MM.1S (cell line): ENCODE measurements around the gene ACOX3.
"Not testable (repeated sequence)": the region's sequence is repeated elsewhere in the genome, so short reads cannot be mapped to it uniquely, and the experiment has no call there.

Source experiments
- DNase-seq: peaks from one replicate; pipeline ENCODE4 v3.0.0-alpha.2; 2015
- H2AFZ ChIP-seq: fragments of 300-600 bp; sonication (generic); 2 replicates; pipeline ENCODE4 v1.6.0; 2016; ENCODE audit warnings: antibody characterized with exemption, low read length
- H3F3A ChIP-seq: fragments of 300-600 bp; sonication (generic); 2 replicates; pipeline ENCODE4 v1.6.1; 2016; ENCODE audit warnings: mild to moderate bottlenecking, antibody characterized with exemption, low read length, moderate library complexity, mixed read lengths; ENCODE audit not compliant: insufficient read depth
- H3K27ac ChIP-seq: fragments of 300-600 bp; sonication (generic); 2 replicates; pipeline ENCODE4 v1.5.1; 2016; ENCODE audit warnings: mild to moderate bottlenecking, low read length
- H3K27me3 ChIP-seq: fragments of 300-600 bp; sonication (generic); replicated peaks from 2 replicates; pipeline ENCODE4 v1.6.0; 2016; ENCODE audit warnings: low read length; ENCODE audit not compliant: insufficient read depth
- H3K36me3 ChIP-seq: fragments of 300-600 bp; sonication (generic); replicated peaks from 2 replicates; pipeline ENCODE4 v1.6.1; 2016; ENCODE audit warnings: mild to moderate bottlenecking, low read length, mixed read lengths; ENCODE audit not compliant: insufficient read depth
- H3K4me1 ChIP-seq: fragments of 300-600 bp; sonication (generic); 2 replicates; pipeline ENCODE4 v1.6.1; 2016; ENCODE audit warnings: low read length, mixed read lengths
- H3K4me2 ChIP-seq: fragments of 300-600 bp; sonication (generic); 2 replicates; pipeline ENCODE4 v1.6.0; 2016; ENCODE audit warnings: low read depth, low read length
- H3K4me3 ChIP-seq: fragments of 300-600 bp; sonication (generic); 2 replicates; pipeline ENCODE4 v1.5.1; 2016; ENCODE audit warnings: low read length, mixed read lengths
- H3K79me2 ChIP-seq: fragments of 300-600 bp; sonication (generic); 2 replicates; pipeline ENCODE4 v1.6.1; 2016; ENCODE audit warnings: mixed run types, low read length, mixed read lengths
- H3K9ac ChIP-seq: fragments of 300-600 bp; sonication (generic); 2 replicates; pipeline ENCODE4 v1.6.1; 2016; ENCODE audit warnings: low read length, mixed read lengths
- H3K9me2 ChIP-seq: fragments of 300-600 bp; sonication (generic); replicated peaks from 2 replicates; pipeline ENCODE4 v1.6.1; 2016; ENCODE audit warnings: mild to moderate bottlenecking, low read length, mixed read lengths; ENCODE audit not compliant: insufficient read depth
- H3K9me3 ChIP-seq: fragments of 300-600 bp; sonication (generic); replicated peaks from 2 replicates; pipeline ENCODE4 v1.6.1; 2016; ENCODE audit warnings: mild to moderate bottlenecking, low read length, mixed read lengths; ENCODE audit not compliant: insufficient read depth
- H4K20me1 ChIP-seq: fragments of 300-600 bp; sonication (generic); 2 replicates; pipeline ENCODE4 v1.6.1; 2016; ENCODE audit warnings: mild to moderate bottlenecking, low read length, moderate library complexity, mixed read lengths; ENCODE audit not compliant: insufficient read depth
- EZH2 ChIP-seq: fragments of 300-600 bp; sonication (generic); optimal IDR thresholded peaks from 2 replicates; pipeline ENCODE3; 2017; ENCODE audit warnings: low read depth, mild to moderate bottlenecking, antibody characterized with exemption, low read length, mixed read lengths
- EZH2phosphoT487 ChIP-seq: fragments of 300-600 bp; sonication (generic); IDR thresholded peaks from 2 replicates; pipeline ENCODE4 v1.6.1; 2018; ENCODE audit warnings: antibody characterized with exemption, low read length
- TF ChIP-seq, protein P1 (sequence below): fragments of 300-600 bp; sonication (generic); IDR thresholded peaks from 2 replicates; pipeline ENCODE4 v1.5.1; 2016; ENCODE audit warnings: antibody characterized with exemption, low read length, mixed read lengths

Gene ACOX3

DNA sequence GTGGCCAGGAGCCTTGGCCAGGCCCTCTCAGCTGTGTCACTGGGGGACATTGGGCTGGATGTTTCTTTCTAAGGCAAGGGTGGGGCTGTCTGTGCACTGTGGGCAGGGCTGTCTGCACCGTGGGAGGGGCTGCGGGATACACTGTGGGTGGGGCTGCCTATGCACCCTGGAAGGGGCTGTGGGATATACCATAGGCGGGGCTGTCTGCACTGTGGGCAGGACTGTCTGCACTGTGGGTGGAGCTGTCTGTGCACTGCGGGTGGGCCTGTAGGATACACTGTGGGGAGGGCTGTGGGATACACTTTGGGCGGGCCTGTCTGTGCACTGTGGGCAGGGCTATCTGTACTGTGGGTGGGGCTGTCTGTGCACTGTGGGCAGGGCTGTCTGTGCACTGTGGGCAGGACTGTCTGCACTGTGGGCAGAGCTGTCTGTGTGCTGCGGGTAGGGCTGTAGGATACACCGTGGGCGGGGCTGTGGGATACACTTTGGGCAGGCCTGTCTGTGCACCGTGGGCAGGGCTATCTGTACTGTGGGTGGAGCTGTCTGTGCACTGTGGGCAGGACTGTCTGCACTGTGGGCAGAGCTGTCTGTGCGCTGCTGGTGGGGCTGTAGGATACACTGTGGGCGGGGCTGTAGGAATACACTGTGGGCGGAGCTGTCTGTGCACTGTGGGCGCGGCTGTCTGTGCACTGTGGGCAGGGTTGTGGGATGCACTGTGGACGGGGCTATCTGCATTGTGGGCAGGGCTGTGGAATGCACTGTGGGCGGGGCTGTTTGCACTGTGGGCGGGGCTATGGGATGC lies 31.1 kb downstream of the ACOX3 start:
- no peaks in the 10 kb centered on the region for H3K27me3 ChIP-seq
- no peak for DNase-seq
- H3K27ac ChIP-seq, result no peak overlapping the region
- TF ChIP-seq EZH2phosphoT487 (no peak), EZH2 (no peak)
- TF ChIP-seq, protein P1, sequence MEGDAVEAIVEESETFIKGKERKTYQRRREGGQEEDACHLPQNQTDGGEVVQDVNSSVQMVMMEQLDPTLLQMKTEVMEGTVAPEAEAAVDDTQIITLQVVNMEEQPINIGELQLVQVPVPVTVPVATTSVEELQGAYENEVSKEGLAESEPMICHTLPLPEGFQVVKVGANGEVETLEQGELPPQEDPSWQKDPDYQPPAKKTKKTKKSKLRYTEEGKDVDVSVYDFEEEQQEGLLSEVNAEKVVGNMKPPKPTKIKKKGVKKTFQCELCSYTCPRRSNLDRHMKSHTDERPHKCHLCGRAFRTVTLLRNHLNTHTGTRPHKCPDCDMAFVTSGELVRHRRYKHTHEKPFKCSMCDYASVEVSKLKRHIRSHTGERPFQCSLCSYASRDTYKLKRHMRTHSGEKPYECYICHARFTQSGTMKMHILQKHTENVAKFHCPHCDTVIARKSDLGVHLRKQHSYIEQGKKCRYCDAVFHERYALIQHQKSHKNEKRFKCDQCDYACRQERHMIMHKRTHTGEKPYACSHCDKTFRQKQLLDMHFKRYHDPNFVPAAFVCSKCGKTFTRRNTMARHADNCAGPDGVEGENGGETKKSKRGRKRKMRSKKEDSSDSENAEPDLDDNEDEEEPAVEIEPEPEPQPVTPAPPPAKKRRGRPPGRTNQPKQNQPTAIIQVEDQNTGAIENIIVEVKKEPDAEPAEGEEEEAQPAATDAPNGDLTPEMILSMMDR, result no peak
- H3F3A ChIP-seq, result no peaks in the 10 kb centered on the region
- H4K20me1 ChIP-seq, result no peaks in the 10 kb centered on the region
- no peaks in the 10 kb centered on the region for H3K9me2 ChIP-seq
- no peaks in the 10 kb centered on the region for H3K9me3 ChIP-seq
- H3K4me2 ChIP-seq, result no peak overlapping the region
- no peaks in the 10 kb centered on the region for H3K36me3 ChIP-seq
- no peaks in the 10 kb centered on the region for H3K79me2 ChIP-seq
- H3K4me1 ChIP-seq, result no peaks in the 10 kb centered on the region
- no peak overlapping the region for H3K9ac ChIP-seq
- H2AFZ ChIP-seq, result no peak overlapping the region
- H3K4me3 ChIP-seq, result no peak overlapping the region

DNA sequence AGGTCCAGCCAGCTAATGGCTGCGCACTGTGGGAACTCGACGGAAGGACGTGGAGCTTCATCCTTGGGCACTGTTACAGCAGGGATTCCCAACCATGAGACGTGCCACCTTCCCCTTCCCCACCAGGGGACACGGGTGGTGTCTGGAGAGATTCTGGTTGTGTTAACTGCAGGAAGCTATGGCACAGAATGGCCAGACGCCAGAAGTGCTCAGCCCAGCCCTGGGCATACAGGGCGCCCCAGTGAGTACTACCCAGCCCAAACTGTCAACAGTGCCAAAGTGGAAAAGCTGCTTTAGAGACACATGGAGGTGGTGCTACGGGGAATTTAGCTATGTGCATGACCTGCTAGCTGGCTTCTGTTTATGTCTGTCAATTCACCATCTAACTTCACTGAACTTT lies 32.8 kb downstream of the ACOX3 start:
- no peaks in the 10 kb centered on the region for H3K4me1 ChIP-seq
- no peak for DNase-seq

DNA sequence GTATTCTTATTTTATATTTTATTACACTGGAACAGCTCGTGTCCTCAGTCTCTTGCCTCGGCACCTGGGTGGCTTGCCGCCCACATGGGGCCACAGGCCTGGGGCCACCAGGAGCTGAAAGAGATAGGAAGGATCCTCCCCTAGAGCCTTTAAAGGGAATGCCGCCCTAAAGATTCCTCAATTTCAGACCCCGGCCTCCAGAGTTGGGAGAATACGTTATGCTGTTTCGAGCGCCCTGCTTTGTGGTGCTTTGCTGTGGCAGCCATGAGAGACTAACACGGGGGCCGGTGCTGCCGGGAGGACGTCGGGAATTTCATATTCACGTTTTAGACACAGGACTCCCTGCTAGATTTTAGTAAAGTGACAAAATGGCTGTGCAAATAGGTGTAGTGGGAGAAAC lies 33.2 kb downstream of the ACOX3 start:
- no peak overlapping the region for H3K27ac ChIP-seq
- DNase-seq, result no peak
- no peaks in the 10 kb centered on the region for H3K4me1 ChIP-seq
- no peak overlapping the region for H3K4me2 ChIP-seq
- H3F3A ChIP-seq, result no peaks in the 10 kb centered on the region
- no peaks in the 10 kb centered on the region for H3K79me2 ChIP-seq
- no peak for TF ChIP-seq EZH2phosphoT487
- TF ChIP-seq EZH2, result no peak
- TF ChIP-seq, protein P1, result no peak
- H3K4me3 ChIP-seq, result no peak overlapping the region
- H3K9me3 ChIP-seq, result no peaks in the 10 kb centered on the region
- H3K27me3 ChIP-seq, result no peaks in the 10 kb centered on the region
- no peaks in the 10 kb centered on the region for H4K20me1 ChIP-seq
- H3K9me2 ChIP-seq, result no peaks in the 10 kb centered on the region
- H3K9ac ChIP-seq, result no peak overlapping the region
- H2AFZ ChIP-seq, result no peak overlapping the region
- H3K36me3 ChIP-seq, result no peaks in the 10 kb centered on the region

More for the DNA sequence above, 32.8 kb downstream of the ACOX3 start:
- no peak overlapping the region for H3K4me3 ChIP-seq
- no peak overlapping the region for H3K27ac ChIP-seq
- no peaks in the 10 kb centered on the region for H4K20me1 ChIP-seq
- H3K27me3 ChIP-seq, result no peaks in the 10 kb centered on the region
- H3K9ac ChIP-seq, result no peak overlapping the region
- no peak for TF ChIP-seq EZH2phosphoT487
- TF ChIP-seq EZH2, result no peak
- TF ChIP-seq, protein P1, result no peak
- H3K9me3 ChIP-seq, result no peaks in the 10 kb centered on the region
- H2AFZ ChIP-seq, result no peak overlapping the region
- no peaks in the 10 kb centered on the region for H3F3A ChIP-seq
- H3K4me2 ChIP-seq, result no peak overlapping the region
- no peaks in the 10 kb centered on the region for H3K9me2 ChIP-seq
- H3K79me2 ChIP-seq, result no peaks in the 10 kb centered on the region
- no peaks in the 10 kb centered on the region for H3K36me3 ChIP-seq

DNA sequence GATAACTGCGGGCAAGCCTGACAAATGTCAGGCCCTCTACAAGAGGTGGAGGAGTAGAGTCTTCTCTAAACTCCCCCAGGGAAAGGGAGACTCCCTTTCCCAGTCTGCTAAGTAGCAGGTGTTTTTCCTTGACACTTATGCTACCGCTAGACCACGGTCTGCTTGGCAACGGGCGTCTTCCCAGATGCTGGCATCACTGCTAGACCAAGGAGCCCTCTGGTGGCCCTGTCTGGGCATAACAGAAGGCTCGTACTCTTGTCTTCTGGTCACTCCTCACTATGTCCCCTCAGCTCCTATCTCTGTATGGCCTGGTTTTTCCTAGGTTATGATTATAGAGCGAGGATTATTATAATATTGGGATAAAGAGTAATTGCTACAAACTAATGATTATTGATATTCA lies 33.6 kb downstream of the ACOX3 start:
- not testable (repeated sequence) for H4K20me1 ChIP-seq, H3F3A ChIP-seq

More for the DNA sequence above, 33.6 kb downstream of the ACOX3 start:
- not testable (repeated sequence) for H3K27me3 ChIP-seq, H3K4me1 ChIP-seq, H3K4me3 ChIP-seq, H3K9me3 ChIP-seq, H2AFZ ChIP-seq, H3K27ac ChIP-seq, H3K9me2 ChIP-seq, DNase-seq, H3K36me3 ChIP-seq, H3K79me2 ChIP-seq, H3K9ac ChIP-seq, H3K4me2 ChIP-seq
